ENCODE data around the gene KRTAP10-12.
A peak's percentile ranks its signal among the peaks of the same experiment; 100 is the strongest.
"Not testable (repeated sequence)": the region's sequence is repeated elsewhere in the genome, so short reads cannot be mapped to it uniquely, and the experiment has no call there.

KRTAP10-12 gene, protein sequence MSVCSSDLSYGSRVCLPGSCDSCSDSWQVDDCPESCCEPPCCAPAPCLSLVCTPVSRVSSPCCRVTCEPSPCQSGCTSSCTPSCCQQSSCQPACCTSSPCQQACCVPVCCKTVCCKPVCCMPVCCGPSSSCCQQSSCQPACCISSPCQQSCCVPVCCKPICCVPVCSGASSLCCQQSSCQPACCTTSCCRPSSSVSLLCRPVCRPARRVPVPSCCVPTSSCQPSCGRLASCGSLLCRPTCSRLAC

DNA sequence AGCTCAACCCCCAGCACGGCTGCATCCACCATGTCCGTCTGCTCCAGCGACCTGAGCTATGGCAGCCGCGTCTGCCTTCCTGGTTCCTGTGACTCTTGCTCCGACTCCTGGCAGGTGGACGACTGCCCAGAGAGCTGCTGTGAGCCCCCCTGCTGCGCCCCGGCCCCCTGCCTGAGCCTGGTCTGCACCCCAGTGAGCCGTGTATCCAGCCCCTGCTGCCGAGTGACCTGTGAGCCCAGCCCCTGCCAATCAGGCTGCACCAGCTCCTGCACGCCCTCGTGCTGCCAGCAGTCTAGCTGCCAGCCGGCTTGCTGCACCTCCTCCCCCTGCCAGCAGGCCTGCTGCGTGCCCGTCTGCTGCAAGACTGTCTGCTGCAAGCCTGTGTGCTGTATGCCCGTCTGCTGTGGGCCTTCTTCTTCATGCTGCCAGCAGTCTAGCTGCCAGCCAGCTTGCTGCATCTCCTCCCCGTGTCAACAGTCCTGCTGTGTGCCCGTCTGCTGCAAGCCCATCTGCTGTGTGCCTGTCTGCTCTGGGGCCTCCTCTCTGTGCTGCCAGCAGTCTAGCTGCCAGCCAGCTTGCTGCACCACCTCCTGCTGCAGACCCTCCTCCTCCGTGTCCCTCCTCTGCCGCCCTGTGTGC lies at the start of gene KRTAP10-12:
Gene KRTAP10-12, plus strand, starts transcription at position 1 of the 639 bp plus-strand sequence. Its CDS starts 30 bp downstream, at position 31.
- DNase-seq (ENCODE audit: insufficient read length, low spot score): not testable (repeated sequence)
- FAIRE-seq: peak; percentile 71

DNA sequence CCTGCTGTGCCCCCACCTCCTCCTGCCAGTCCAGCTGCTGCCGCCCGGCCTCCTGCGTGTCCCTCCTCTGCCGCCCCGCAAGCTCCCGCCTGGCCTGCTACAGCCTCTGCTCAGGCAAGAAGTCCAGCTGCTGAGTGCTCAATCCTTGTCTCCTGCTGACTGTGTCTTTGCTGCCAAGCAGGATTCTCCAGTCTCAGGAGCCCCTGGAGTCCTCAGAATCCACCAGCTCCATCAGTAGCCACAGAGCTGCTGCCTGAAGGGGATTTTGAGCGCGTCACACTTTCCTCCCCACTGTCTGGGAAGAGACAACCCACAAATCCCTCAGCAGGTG lies 49.8 kb upstream of the KRTAP10-12 start:
- DNase-seq (ENCODE audit: insufficient read length, low spot score) (no peak), FAIRE-seq (no peak)

DNA sequence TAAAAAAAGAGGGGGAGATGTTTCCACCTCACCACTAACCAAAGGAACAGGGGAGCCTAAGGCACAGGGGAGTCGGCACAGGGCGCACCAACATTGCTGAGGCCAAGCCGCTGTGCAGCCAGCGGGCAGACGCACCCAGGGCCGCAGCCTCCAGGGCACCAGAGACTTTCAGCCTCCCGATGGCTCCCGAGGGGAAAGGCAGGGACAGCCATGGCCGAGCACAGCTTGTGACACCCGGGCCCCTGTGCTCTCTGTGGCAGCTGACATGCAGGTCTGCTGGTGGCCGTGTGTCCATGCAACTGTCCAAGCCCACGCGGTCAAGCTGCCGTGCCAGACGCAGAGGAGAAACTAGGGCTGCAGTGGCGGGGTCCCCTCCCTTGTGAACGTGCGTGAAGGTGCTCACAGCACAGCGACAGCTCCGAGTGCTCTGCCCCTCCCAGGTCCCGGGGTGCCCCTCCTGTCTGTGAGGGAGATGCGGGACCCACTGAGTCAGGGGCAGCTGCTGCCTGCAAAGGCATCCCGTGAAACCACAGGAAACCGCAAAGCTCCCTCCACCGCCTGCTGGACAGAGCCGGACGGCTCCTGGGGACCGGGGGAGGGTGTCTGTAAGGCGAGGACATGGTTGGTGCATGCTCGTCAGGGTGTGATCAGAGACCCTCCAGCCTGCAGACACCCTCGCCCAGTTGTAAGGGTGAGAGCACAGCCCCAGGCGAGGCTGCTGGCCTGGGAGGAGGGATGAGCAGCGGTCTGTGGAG lies 48.2 kb upstream of the KRTAP10-12 start:
- DNase-seq (ENCODE audit: insufficient read length, low spot score): no peak
- FAIRE-seq: no peak

DNA sequence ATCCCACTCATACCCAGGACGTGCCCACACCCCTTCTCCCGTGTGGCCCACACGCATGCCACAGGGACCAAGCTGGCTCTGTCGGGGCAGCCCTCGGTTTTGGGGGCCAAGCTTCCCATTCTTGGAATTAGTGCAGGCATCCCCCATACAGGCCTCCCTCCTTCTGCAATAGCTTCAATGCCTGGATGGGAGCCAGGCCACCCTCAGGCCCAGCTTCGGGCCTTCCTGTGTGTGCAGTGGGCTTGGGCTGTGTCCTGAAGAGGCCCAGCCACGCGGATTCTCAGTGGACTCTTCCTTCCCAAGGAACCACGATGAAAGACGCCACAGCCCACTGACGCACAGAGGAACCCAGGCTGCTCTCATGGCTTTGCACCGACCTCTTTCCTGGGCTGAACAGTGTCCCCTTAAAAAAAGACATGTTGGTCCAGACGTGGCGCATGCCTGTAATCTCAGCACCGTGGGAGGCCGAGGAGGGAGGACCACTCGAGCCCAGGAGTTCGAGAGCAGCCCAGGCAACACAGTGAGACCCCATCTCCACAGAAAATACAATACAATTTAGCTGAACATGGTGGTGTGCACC lies 47.4 kb upstream of the KRTAP10-12 start:
- FAIRE-seq (no peak), DNase-seq (ENCODE audit: insufficient read length, low spot score) (no peak)

DNA sequence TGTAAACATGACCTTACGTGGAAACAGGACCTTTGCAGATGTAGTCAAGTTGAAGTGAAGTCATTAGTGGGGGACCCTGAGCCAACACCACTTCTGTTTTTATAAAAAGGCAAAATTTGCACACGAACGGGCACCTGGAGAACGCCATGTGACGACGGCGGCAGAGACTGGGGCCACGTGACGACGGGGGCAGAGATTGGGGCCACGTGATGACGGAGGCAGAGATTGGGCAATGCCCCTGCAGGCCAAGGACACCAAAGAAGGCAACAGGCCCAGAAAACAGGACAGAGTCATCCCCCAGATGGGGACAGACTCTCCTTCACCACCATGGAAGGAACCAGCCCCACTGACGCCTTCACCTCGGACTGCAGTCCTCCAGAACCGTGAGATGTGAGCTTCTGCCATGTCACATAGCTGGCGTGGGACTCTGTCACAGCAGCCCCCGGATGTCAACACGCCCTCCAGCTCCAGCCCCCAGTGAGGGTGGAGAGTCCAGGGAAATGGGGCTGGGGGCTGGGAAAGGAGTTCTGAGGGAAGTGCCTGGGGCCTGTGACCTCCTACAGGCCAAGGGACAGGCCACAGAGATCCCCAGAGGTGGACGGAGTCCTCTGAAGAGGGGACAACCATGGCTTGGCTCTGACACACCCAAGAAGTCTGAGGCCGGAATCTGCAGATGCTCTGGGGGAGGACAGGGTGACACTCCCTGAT lies 46.6 kb upstream of the KRTAP10-12 start:
- FAIRE-seq (no peak), DNase-seq (ENCODE audit: insufficient read length, low spot score) (no peak)

DNA sequence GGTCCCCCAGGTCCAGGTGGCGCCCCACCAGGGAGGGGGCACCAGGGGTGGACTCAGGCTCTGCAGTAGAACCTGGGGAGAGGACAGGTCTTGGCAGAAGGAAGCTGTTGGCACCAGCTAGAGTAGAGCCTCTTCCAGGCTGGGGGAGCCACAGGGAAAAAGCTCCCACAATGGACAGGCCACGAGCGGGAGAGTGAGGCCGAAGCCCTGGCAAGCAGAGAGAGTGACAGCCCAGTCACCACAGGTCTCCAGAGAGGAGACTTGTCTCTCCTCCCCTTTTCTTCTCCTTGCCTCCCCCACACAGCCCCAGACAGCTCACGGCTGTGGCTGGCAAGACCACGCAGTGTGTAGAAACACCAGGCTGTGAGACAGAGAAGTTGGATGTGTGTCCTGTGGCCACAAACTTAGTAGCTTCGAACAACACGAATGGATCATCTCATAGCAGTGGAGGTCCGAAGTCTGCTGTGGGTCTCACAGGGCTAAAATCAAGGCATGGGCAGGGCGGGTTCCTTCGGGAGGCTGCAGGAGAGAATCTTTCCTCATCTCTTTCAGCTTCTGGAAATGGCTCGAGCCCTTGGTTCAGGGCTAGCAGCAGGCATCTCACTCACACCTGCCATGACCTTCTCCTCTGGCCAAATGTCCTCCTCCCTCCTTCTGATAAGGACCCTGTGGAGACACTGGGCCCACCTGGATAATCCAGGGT lies 45.8 kb upstream of the KRTAP10-12 start:
- no peak for FAIRE-seq

DNA sequence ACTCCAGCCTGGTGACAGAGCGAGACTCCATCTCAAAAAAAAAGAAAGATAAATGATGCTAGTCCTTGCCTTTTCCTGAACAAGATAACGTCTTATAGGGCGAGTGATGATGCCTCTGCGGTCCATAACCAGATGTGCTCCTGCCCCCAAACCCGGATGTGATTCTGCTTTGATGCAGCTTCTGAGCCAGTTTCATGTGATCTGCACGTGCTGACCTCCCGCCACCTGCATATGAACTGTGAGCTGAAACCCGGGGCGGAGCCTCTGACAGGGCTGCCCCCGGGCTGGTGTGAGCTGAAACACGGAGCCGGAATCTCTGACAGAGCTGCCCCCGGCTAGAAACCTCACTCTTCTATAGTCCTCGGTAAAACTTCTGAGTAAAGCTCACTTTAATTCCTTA lies 43.8 kb upstream of the KRTAP10-12 start:
- DNase-seq (ENCODE audit: insufficient read length, low spot score) (no peak), FAIRE-seq (no peak)

More for the DNA sequence above, 45.8 kb upstream of the KRTAP10-12 start:
- no peak for DNase-seq (ENCODE audit: insufficient read length, low spot score)

DNA sequence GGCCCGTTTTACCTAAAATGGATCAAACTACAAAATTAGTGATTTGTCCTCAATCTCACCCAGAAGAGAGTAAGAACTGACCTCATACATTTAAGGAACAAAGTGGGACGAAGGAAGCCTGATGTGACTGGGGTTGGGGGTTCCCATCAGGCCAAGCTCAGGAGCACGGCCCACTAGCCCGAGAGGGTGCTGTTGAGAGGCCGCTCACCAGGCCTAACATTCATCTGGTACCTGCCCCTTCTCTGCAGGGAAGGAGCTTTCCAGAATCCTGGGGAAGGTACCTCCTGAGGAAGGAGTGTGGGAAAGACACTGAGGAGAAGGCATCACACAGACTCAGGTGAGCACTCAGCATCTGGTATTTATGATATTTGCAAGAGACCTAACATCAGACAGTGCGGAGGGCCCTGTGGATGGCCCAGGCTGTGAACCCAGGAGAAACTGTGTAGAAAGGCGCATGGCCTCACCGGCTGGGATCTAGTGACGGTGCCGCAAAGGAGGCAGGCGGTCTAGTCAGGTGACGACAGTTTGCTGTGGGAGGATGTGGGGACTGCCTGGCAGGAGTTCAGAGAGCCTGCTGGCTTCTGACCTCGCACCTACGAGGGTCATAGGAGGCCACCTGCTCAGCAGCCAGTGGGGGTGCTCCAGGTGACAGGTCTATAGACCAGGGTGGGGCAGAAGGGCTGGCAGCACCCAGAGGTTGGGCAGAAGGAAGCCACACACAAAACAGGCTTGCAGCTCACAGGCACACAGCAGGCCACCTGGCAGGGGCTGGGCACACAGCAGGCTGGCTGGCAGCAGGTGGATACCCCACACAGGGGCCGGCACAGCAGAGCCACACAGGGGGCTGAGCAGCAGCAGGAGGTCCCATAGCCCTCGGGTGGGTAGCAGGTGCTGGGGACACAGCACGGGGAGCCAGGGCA lies 43.1 kb upstream of the KRTAP10-12 start:
- no peak for FAIRE-seq
- DNase-seq (ENCODE audit: insufficient read length, low spot score): no peak

DNA sequence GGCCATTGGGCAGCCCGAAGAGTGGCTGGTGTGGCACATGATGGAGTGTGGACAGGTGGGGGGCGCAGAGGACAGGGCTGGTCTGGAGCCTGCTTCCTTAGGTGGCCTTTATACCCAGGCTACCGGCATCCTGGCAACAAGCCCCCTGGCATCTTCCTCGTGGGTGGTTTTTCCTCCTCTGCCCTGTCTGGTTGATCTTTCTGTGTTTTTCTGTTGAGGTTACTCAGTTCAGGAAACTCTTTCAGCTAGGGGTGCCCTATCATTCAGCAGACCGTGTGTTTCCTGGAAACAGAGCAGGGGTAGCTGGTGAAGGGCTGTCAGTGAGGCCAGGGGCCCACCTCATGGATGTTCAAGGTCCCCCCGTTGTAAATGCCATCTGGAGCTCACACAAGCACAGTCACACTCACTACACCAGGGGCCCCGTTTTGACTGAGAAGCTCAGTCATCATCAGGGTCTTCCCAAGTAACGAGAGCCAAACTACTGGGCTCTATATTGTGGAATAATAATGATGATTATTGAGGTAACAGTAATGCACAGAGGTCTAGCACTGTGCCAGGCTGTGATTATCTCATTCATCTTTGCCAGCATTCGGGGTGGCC lies 42.3 kb upstream of the KRTAP10-12 start, which contains the start of gene KRTAP12-4:
Gene KRTAP12-4, minus strand, starts transcription at position 84 of the 600 bp plus-strand sequence. Its CDS starts 45 bp downstream, at position 39.
- FAIRE-seq (no peak), DNase-seq (ENCODE audit: insufficient read length, low spot score) (no peak)

DNA sequence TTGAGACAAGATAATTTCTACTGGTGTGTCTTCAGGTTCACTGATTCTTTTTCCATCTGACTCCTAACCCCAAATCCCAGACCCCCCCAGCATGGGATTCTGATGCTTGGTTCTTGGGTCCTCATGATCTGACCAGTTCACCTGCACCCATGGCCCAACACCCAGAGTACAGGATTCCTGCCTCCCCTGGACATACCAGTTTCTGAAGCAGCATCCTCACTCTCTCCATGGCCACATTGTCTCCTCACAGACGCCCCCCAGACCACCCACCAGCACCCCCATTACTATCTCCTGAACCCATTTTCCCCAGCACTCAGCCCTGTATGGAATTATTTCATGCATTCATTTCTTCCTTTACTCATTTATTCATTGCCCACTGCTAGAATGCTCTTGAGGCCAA lies 40.1 kb upstream of the KRTAP10-12 start:
- DNase-seq (ENCODE audit: insufficient read length, low spot score) (no peak), FAIRE-seq (no peak)

DNA sequence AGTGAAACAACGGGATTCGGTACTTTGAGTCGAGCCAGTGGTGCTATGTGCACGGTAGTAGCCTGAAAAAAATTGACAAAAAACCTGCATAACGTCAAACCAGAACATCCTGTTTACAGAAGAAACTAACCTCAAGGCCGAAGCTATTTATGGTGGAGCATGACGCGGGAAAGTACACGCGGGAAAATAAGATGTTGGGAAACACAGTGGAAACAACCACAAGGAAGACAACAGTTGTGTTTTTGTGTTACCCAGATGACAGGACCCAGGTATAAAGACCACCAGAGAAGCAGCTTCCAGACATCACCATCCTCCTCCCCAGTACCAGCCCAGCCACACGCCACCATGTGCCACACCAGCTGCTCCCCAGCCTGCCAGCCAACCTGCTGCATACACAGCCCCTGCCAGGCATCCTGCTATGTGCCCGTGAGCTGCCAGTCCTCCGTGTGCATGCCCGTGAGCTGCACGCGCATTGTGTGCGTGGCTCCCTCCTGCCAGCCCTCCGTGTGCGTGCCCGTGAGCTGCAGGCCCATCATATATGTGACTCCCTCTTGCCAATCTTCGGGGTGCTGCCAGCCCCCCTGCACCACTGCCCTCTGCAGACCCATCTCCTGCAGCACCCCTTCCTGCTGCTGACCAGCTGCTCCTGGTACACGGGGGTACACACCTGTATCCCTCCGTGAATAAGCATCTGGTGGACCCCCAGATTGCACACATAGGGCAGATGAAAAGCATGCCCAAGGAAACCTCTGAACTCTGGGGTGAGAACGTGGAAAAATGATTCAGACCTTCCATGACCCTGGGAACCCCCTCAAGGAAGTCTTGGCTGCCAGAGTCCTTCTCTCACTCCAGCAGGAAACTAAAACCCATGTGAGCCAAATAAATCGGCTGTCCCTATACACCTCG lies 39.1 kb upstream of the KRTAP10-12 start, which contains the start of gene KRTAP12-3:
Gene KRTAP12-3, plus strand, starts transcription at position 298 of the 906 bp plus-strand sequence. Its CDS starts 48 bp downstream, at position 346.
- FAIRE-seq (no peak), DNase-seq (ENCODE audit: insufficient read length, low spot score) (no peak)

DNA sequence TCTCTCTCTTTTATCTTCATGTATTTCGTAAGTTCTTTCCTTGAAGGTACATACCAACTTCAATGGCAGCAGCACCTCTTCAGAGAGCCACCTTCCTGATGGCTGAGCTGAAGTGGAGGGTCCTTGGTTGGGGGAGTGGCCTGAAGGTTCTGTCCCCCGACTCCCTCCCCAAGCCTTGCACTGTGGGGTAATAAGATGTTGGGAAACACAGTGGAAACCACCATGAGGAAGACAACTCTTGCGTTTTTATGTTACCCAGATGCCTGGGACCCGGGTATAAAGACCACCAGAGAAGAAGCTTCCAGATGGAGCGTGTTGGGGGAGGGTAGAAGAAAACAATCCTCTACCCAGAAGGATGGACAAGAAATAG lies 38.4 kb upstream of the KRTAP10-12 start:
- FAIRE-seq: no peak
- DNase-seq (ENCODE audit: insufficient read length, low spot score): no peak

DNA sequence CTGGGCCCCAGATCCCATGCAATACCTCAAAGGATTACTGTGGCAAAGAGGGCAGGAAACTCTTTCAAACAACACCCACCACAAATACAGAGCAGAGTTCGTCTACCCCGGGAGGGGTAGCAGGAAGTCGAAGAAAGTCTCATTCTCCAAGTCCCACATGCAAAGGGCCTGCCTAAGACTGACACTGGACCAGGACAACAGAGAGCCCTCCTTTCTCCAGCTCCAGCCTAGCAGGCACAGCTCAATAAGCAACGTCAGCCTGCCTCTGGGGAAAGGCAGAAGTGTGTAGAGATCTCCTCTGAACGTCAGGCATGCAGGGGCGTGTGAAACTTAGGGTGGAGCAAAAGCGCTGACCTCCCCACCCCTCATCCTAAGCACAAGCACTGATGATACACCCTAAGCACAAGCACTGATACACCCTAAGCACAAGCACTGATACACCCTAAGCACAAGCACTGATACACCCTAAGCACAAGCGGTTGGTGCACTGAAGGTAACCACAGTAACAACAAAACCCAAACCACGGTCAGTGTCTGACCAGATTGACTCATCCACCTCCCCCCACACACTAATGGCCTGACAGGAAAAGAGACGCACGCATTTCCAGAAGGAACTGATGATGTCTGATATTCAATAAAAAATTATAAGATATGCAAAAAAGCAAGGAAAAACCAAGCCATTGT lies 37.9 kb upstream of the KRTAP10-12 start:
- FAIRE-seq (no peak), DNase-seq (ENCODE audit: insufficient read length, low spot score) (no peak)

DNA sequence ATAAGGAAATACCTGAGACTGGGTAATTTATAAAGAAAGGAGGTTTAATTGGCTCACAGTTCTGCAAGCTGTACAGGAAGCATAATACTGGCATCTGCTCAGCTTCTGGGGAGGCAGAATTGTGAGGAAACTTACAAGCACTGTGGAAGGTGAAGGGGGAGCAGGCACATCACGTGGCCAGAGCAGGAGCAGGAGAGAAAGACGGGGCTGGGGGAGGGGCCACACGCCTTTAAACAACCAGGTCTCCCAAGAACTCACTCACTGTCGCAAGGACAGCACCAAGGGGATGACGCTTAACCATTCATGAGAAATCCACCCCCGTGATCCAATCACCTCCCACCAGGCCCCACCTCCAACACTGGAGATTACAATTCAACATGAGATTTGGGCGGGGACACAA lies 35.4 kb upstream of the KRTAP10-12 start:
- DNase-seq (ENCODE audit: insufficient read length, low spot score); FAIRE-seq: not testable (repeated sequence)

DNA sequence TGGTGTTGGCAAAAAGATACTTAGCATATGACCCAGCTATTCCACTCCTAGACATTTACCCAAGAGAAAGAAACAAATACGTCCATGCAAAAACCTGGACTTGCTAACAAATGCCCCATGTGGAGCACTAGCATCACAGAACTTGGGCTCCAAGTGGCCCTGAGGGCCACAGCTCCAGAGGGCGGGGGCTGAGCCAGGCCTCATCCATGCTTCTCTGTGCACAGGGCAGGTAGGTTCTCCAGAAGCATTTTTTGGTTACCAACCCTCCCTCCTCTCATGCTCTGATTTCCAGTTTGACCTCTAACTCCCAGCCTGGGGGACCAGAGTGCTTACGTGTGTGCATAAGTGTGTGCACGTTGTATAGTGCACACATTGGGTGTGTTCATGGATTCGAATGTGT lies 32.3 kb upstream of the KRTAP10-12 start:
- FAIRE-seq (no peak), DNase-seq (ENCODE audit: insufficient read length, low spot score) (no peak)

DNA sequence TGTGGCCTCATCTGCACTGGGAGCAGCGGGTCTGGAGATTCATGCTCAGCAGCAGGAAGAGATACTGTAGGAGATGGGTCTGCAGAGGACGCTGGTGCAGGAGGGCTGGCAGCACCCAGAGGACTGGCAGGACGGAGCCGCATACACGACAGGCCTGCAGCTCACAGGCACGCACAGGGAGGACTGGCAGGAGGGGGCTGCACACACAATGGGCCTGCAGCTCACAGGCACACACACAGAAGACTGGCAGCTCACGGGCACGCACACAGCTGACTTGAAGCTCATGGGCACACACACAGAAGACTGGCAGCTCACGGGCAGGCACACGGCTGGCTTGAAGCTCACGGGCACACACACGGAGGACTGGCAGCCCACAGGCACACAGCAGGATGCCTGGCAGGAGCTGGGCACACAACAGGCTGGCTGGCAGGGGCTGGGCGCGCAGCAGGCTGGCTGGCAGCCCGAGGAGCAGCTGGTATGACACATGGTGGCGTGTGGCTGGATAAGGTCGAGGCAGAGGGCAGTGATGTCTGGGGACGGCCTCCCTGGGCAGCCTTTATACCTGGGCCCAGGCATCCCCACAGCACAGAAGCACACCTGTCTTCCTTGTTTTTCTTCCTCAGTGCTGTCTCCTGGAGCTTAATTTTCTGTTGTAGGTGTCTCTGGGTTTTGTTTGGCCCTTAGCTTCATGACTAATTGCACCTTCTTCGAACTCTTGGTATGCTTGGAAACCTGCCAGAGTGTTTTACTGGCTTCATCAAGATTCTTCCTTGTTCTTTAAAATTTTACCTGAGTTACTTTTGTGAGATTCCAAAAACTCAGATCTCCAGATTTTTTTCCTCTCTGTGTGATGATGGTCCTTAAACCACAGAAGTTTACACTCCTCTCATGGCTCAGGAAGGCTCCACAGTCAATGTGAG lies 30.3 kb upstream of the KRTAP10-12 start, which contains the start of gene KRTAP12-2:
Gene KRTAP12-2, minus strand, starts transcription at position 527 of the 920 bp plus-strand sequence. Its CDS starts 41 bp downstream, at position 486.
- DNase-seq (ENCODE audit: insufficient read length, low spot score): no peak
- FAIRE-seq: no peak

Measured in HTR-8/SVneo (cell line).